T-helper 2 cell treated with Interferon-gamma antibody and Interleukin-4, amounts not matched to agents 100 ng/mL and 5 ng/mL, for 36 hours (primary cell): ENCODE results near the gene GRIK1. TPM values are rescaled to one million over a fixed set of nuclear protein-coding genes. Genes with fewer than 3 reads are reported as not detected.
"Not testable (repeated sequence)": the region's sequence is repeated elsewhere in the genome, so short reads cannot be mapped to it uniquely, and the experiment has no call there.

Experiments used
- intact Hi-C: fragments of 100-400 bp; cut with micrococcal nuclease; formaldehyde crosslinking; loops from one replicate; pipeline ENCODE4 v1.15.1; 2023
- total RNA-seq: library from RNA; stranded (reverse); gene quantifications from 2 replicates; pipeline ENCODE4 v1.2.3, GENCODE V29; 2022

Gene GRIK1
- total RNA-seq = not detected in 2 replicates

GRCh38 chr21:29939924-29940275 lies at the start of gene GRIK1:
Gene GRIK1, minus strand, starts transcription at chr21:29939996.
- intact Hi-C loops = no loop called here

GRCh38 chr21:29987762-29988161 lies 48.0 kb upstream of the GRIK1 start:
- intact Hi-C loops = no loop called here

GRCh38 chr21:29985866-29986265 lies 46.1 kb upstream of the GRIK1 start:
- intact Hi-C loops = no loop called here

GRCh38 chr21:29979043-29979442 lies 39.2 kb upstream of the GRIK1 start:
- intact Hi-C loops = no loop called here

GRCh38 chr21:29975776-29976175 lies 36.0 kb upstream of the GRIK1 start:
- intact Hi-C loops = no loop called here

GRCh38 chr21:29973258-29973657 lies 33.5 kb upstream of the GRIK1 start:
- intact Hi-C loops = no loop called here

- intact Hi-C loops = no loop called here
These were observed 21.7 kb upstream of the GRIK1 start for GRCh38 chr21:29961291-29962027.

- intact Hi-C loops = no loop called here
These were observed 18.8 kb upstream of the GRIK1 start for GRCh38 chr21:29958551-29958950.

- intact Hi-C loops = not testable (repeated sequence)
These were observed 18.2 kb upstream of the GRIK1 start for GRCh38 chr21:29958035-29958434.

GRCh38 chr21:29953690-29954089 lies 13.9 kb upstream of the GRIK1 start:
- intact Hi-C loops = no loop called here

- intact Hi-C loops = no loop called here
These were observed 13.3 kb upstream of the GRIK1 start for GRCh38 chr21:29953072-29953471.

GRCh38 chr21:29951911-29952310 lies 12.1 kb upstream of the GRIK1 start:
- intact Hi-C loops = no loop called here

GRCh38 chr21:29949991-29950390 lies 10.2 kb upstream of the GRIK1 start:
- intact Hi-C loops = no loop called here

- intact Hi-C loops = no loop called here
These were observed 7.3 kb upstream of the GRIK1 start for GRCh38 chr21:29947119-29947518.

GRCh38 chr21:29943885-29944284 lies 4.1 kb upstream of the GRIK1 start:
- intact Hi-C loops = no loop called here

GRCh38 chr21:29942034-29942433 lies 2.2 kb upstream of the GRIK1 start:
- intact Hi-C loops = no loop called here

GRCh38 chr21:29940991-29941390 lies 1.2 kb upstream of the GRIK1 start:
- intact Hi-C loops = no loop called here

GRCh38 chr21:29940361-29940760 lies 565 bp upstream of the GRIK1 start:
- intact Hi-C loops = no loop called here

- intact Hi-C loops = no loop called here
These were observed 482 bp downstream of the GRIK1 start for GRCh38 chr21:29939104-29939923.

GRCh38 chr21:29938776-29939103 lies 1.1 kb downstream of the GRIK1 start:
- intact Hi-C loops = no loop called here

- intact Hi-C loops = no loop called here
These were observed 6.7 kb downstream of the GRIK1 start for GRCh38 chr21:29933088-29933487.

GRCh38 chr21:29928537-29928936 lies 11.3 kb downstream of the GRIK1 start:
- intact Hi-C loops = no loop called here

- intact Hi-C loops = no loop called here
These were observed 18.9 kb downstream of the GRIK1 start for GRCh38 chr21:29920938-29921337.
